K562 (cell line): Measurements from ENCODE around the gene AIFM3. TPM values are rescaled to one million over a fixed set of nuclear protein-coding genes. Genes with fewer than 3 reads are reported as not detected.
A peak's percentile ranks its signal among the peaks of the same experiment; 100 is the strongest.

Source experiments
- DMBX1 ChIP-seq: fragments of 250-450 bp; sonication (Bioruptor Pico); IDR thresholded peaks from 2 replicates; pipeline ENCODE4 v1.8.0; 2022; ENCODE audit warnings: inconsistent platforms, mild to moderate bottlenecking, moderate library complexity, borderline replicate concordance
- NFIC ChIP-seq: fragments of 450-650 bp; IDR thresholded peaks from 2 replicates; pipeline ENCODE4 v1.6.1; 2017; ENCODE audit warnings: mild to moderate bottlenecking, inconsistent platforms
- POLR2A ChIP-seq: fragments of 450-650 bp; conservative IDR thresholded peaks from 2 replicates; pipeline ENCODE4 v1.6.1; 2016
- ZNF121 ChIP-seq: sonication (generic); formaldehyde crosslinking; conservative IDR thresholded peaks from 2 replicates; pipeline ENCODE4 v1.8.0; 2022; ENCODE audit warnings: missing genetic modification reagents
- polyA plus RNA-seq, 8 experiments: library from polyadenylated mRNA; depleted of rRNA in 4 of 8; stranded (reverse) in 5 of 8; unstranded in 3 of 8; fragments of >200 nt; fragmentation: Nextera tagmentation in 2 of 8; fragmentation: Illumina TruSeq in 1 of 8; extraction: Ambion mirVana in 2 of 8; extraction: Trizol in 1 of 8; gene quantifications; 2 replicates each; pipeline versions ENCODE4 v1.2.1 to v1.2.3, GENCODE V29; 2011 to 2014; ENCODE audit warnings: inconsistent platforms in 1 of 8, missing spikeins in 1 of 8
- total RNA-seq, 7 experiments: library from RNA; depleted of rRNA in 6 of 7; stranded (reverse); fragments of >200 nt in 6 of 7; fragmentation: Illumina TruSeq in 2 of 7; extraction: Trizol in 2 of 7; gene quantifications; 2 replicates each; pipeline versions ENCODE4 v1.2.1 to v1.2.3, GENCODE V29; 2011 to 2021; ENCODE audit warnings: low replicate concordance in 1 of 7
- TF ChIP-seq, protein P1 (sequence below): fragments of 250-450 bp; sonication (Bioruptor Pico); IDR thresholded peaks from 2 replicates; pipeline ENCODE4 v1.5.0; 2021
- TF ChIP-seq, protein P2 (sequence below): fragments of 250-450 bp; sonication (Bioruptor Pico); IDR thresholded peaks from 2 replicates; pipeline ENCODE4 v1.8.0; 2022; ENCODE audit warnings: inconsistent platforms, mild to moderate bottlenecking, moderate library complexity, borderline replicate concordance
- TF ChIP-seq, protein P3 (sequence below): fragments of 450-650 bp; formaldehyde crosslinking; conservative IDR thresholded peaks from 2 replicates; pipeline ENCODE4 v1.4.0; 2022; ENCODE audit warnings: mild to moderate bottlenecking, missing genetic modification characterization
- TF ChIP-seq, protein P4 (sequence below): fragments of 250-450 bp; sonication (Bioruptor Pico); IDR thresholded peaks from 2 replicates; pipeline ENCODE4 v1.8.0; 2022; ENCODE audit warnings: moderate library complexity, mild to moderate bottlenecking, inconsistent platforms
- TF ChIP-seq, protein P5 (sequence below): fragments of 450-650 bp; formaldehyde crosslinking; IDR thresholded peaks from 2 replicates; pipeline ENCODE4 v1.4.0; 2020; ENCODE audit warnings: mild to moderate bottlenecking, mixed read lengths

The AIFM3 gene
- total and polyA plus RNA-seq, 9 of the 15 experiments (the other 6 are each of a cell fraction or from before 2014, with no cell fraction given), result 0.03 to 0.20 (median 0.07) TPM; not detected in 1

DNA sequence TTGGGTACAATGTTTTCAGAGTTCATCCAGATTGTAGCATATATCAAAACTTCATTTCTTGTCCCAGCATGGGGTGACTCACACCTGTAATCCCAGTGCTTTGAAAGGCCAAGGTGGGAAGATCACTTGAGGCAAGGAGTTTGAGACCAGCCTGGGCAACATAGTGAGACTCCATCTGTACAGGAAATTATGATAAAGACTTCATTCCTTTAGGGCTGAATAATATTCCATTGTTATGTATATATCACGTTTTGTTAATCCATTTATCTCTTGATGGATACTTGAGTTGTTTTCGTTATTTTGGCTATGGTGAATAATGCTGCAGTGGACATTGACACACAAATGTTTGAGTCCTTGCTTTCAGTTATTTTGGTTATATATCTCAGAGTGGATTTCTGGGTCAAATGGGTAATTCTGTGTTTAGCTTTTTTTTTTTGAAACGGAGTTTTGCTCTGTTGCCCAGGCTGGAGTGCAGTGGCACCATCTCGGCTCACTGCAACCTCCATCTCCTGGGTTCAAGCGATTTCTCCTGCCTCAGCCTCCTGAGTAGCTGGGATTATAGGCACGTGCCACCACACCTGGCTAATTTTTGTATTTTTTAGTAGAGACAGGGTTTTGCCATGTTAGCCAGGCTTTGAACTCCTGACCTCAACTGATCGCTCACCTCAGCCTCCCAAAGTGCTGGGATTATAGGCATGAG lies 24.7 kb upstream of the AIFM3 start (continued):
- TF ChIP-seq, protein P1, sequence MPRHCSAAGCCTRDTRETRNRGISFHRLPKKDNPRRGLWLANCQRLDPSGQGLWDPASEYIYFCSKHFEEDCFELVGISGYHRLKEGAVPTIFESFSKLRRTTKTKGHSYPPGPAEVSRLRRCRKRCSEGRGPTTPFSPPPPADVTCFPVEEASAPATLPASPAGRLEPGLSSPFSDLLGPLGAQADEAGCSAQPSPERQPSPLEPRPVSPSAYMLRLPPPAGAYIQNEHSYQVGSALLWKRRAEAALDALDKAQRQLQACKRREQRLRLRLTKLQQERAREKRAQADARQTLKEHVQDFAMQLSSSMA (CRISPR knock-in tag), result 0 out of 2 replicates have a peak, but pooled peaks have one; percentile 9
- TF ChIP-seq POLR2A (peak; percentile 5; the same call in 1 of the 2 replicates), NFIC (peak; percentile 5; the same call in 1 of the 2 replicates), ZNF121 (peak; percentile 59), DMBX1 (peak; percentile 72; the same call in 1 of the 2 replicates)
- TF ChIP-seq, protein P2, sequence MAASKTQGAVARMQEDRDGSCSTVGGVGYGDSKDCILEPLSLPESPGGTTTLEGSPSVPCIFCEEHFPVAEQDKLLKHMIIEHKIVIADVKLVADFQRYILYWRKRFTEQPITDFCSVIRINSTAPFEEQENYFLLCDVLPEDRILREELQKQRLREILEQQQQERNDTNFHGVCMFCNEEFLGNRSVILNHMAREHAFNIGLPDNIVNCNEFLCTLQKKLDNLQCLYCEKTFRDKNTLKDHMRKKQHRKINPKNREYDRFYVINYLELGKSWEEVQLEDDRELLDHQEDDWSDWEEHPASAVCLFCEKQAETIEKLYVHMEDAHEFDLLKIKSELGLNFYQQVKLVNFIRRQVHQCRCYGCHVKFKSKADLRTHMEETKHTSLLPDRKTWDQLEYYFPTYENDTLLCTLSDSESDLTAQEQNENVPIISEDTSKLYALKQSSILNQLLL (CRISPR knock-in tag), result 0 out of 2 replicates have a peak, but pooled peaks have one; percentile 56
- TF ChIP-seq, protein P3, sequence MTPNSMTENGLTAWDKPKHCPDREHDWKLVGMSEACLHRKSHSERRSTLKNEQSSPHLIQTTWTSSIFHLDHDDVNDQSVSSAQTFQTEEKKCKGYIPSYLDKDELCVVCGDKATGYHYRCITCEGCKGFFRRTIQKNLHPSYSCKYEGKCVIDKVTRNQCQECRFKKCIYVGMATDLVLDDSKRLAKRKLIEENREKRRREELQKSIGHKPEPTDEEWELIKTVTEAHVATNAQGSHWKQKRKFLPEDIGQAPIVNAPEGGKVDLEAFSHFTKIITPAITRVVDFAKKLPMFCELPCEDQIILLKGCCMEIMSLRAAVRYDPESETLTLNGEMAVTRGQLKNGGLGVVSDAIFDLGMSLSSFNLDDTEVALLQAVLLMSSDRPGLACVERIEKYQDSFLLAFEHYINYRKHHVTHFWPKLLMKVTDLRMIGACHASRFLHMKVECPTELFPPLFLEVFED (CRISPR knock-in tag), result 0 out of 2 replicates have a peak, but pooled peaks have one; percentile 56
- TF ChIP-seq, protein P4, sequence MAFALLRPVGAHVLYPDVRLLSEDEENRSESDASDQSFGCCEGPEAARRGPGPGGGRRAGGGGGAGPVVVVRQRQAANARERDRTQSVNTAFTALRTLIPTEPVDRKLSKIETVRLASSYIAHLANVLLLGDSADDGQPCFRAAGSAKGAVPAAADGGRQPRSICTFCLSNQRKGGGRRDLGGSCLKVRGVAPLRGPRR (CRISPR knock-in tag), result 0 out of 2 replicates have a peak, but pooled peaks have one; percentile 66
- TF ChIP-seq, protein P5, sequence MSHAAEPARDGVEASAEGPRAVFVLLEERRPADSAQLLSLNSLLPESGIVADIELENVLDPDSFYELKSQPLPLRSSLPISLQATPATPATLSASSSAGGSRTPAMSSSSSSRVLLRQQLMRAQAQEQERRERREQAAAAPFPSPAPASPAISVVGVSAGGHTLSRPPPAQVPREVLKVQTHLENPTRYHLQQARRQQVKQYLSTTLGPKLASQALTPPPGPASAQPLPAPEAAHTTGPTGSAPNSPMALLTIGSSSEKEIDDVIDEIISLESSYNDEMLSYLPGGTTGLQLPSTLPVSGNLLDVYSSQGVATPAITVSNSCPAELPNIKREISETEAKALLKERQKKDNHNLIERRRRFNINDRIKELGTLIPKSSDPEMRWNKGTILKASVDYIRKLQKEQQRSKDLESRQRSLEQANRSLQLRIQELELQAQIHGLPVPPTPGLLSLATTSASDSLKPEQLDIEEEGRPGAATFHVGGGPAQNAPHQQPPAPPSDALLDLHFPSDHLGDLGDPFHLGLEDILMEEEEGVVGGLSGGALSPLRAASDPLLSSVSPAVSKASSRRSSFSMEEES, result 0 out of 2 replicates have a peak, but pooled peaks have one; percentile 10
